Measurements from ENCODE around the gene ZNF136. TPM values are rescaled to one million over a fixed set of nuclear protein-coding genes. Genes with fewer than 3 reads are reported as not detected.
A peak's percentile ranks its signal among the peaks of the same experiment; 100 is the strongest.

Gene ZNF136
- total and polyA plus RNA-seq, 4 donors, result 0.92 to 5.8 (median 3.3) TPM

GRCh38 chr19:12232961-12233360 lies 70.1 kb downstream of the ZNF136 start:
- Histone ChIP-seq H3K27ac (ENCODE audit: low read depth in 1 of 2, low read length in 2 of 2) (no peak overlapping the region), H3K36me3 (ENCODE audit: control insufficient read depth in 4 of 4, insufficient read depth in 3 of 4, low read depth in 1 of 4, low read length in 3 of 4) (peaks cover 4 to 31% (median 19%) of the 10 kb centered on the region in 4 donors)
- WGBS, result 93% methylated on average over 3 of the region's 3 CpGs

GRCh38 chr19:12237143-12237839 lies 74.4 kb downstream of the ZNF136 start:
- TF ChIP-seq RXRA (IDR thresholded peaks at IDR 0.05) (no peak), SP1 (IDR thresholded peaks at IDR 0.05) (no peak), HNF4G (IDR thresholded peaks at IDR 0.05) (no peak), JUND (IDR thresholded peaks at IDR 0.05) (no peak), YY1 (IDR thresholded peaks at IDR 0.05) (no peak), NR2F2 (IDR thresholded peaks at IDR 0.05) (no peak), TAF1 (conservative IDR thresholded peaks at IDR 0.05) (no peak), FOXA2 (IDR thresholded peaks at IDR 0.05) (no peak), GABPA (IDR thresholded peaks at IDR 0.05 in 1 of 2, conservative IDR thresholded peaks at IDR 0.05 in 1 of 2) (no peak), EGR1 (IDR thresholded peaks at IDR 0.05; ENCODE audit: low read depth in 2 of 2) (no peak), HNF4A (conservative IDR thresholded peaks at IDR 0.05) (no peak), RAD21 (IDR thresholded peaks at IDR 0.05) (no peak), FOXA1 (IDR thresholded peaks at IDR 0.05) (no peak), ATF3 (IDR thresholded peaks at IDR 0.05) (no peak)
- TF ChIP-seq, protein P1, sequence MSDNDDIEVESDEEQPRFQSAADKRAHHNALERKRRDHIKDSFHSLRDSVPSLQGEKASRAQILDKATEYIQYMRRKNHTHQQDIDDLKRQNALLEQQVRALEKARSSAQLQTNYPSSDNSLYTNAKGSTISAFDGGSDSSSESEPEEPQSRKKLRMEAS (IDR thresholded peaks at IDR 0.05), result no peak
- TF ChIP-seq, protein P2, sequence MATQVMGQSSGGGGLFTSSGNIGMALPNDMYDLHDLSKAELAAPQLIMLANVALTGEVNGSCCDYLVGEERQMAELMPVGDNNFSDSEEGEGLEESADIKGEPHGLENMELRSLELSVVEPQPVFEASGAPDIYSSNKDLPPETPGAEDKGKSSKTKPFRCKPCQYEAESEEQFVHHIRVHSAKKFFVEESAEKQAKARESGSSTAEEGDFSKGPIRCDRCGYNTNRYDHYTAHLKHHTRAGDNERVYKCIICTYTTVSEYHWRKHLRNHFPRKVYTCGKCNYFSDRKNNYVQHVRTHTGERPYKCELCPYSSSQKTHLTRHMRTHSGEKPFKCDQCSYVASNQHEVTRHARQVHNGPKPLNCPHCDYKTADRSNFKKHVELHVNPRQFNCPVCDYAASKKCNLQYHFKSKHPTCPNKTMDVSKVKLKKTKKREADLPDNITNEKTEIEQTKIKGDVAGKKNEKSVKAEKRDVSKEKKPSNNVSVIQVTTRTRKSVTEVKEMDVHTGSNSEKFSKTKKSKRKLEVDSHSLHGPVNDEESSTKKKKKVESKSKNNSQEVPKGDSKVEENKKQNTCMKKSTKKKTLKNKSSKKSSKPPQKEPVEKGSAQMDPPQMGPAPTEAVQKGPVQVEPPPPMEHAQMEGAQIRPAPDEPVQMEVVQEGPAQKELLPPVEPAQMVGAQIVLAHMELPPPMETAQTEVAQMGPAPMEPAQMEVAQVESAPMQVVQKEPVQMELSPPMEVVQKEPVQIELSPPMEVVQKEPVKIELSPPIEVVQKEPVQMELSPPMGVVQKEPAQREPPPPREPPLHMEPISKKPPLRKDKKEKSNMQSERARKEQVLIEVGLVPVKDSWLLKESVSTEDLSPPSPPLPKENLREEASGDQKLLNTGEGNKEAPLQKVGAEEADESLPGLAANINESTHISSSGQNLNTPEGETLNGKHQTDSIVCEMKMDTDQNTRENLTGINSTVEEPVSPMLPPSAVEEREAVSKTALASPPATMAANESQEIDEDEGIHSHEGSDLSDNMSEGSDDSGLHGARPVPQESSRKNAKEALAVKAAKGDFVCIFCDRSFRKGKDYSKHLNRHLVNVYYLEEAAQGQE (IDR thresholded peaks at IDR 0.05), result no peak
- Histone ChIP-seq H3K36me3 (ENCODE audit: control insufficient read depth in 4 of 4, insufficient read depth in 3 of 4, low read depth in 1 of 4, low read length in 3 of 4) (peaks cover 5 to 18% (median 14%) of the 10 kb centered on the region in 4 donors), H3K27ac (ENCODE audit: low read depth in 1 of 2, low read length in 2 of 2) (no peak overlapping the region), H3K4me3 (ENCODE audit: low read depth in 1 of 3, low read length in 3 of 3) (no peak overlapping the region), H3K9me3 (ENCODE audit: control insufficient read depth in 4 of 4, low read length in 3 of 4) (peaks cover 5 to 26% (median 12%) of the 10 kb centered on the region in 4 donors), H3K27me3 (ENCODE audit: control insufficient read depth in 4 of 4, insufficient read depth in 4 of 4, low read length in 3 of 4) (no peaks in the 10 kb centered on the region), H3K9ac (ENCODE audit: low read depth in 1 of 2, low read length in 2 of 2) (no peak overlapping the region), H3K4me1 (ENCODE audit: control insufficient read depth in 4 of 4, insufficient read depth in 4 of 4, low read length in 3 of 4) (no peaks in the 10 kb centered on the region)
- WGBS, result 98% methylated on average over 37 of the region's 37 CpGs
- no peak for DNase-seq (ENCODE audit: low spot score)

More at GRCh38 chr19:12232961-12233360, 70.1 kb downstream of the ZNF136 start:
- Histone ChIP-seq H3K27me3 (ENCODE audit: control insufficient read depth in 4 of 4, insufficient read depth in 4 of 4, low read length in 3 of 4) (no peaks in the 10 kb centered on the region), H3K9me3 (ENCODE audit: control insufficient read depth in 4 of 4, low read length in 3 of 4) (peaks cover 7 to 22% (median 11%) of the 10 kb centered on the region in 4 donors), H3K9ac (ENCODE audit: low read depth in 1 of 2, low read length in 2 of 2) (no peak overlapping the region), H3K4me1 (ENCODE audit: control insufficient read depth in 4 of 4, insufficient read depth in 4 of 4, low read length in 3 of 4) (no peaks in the 10 kb centered on the region), H3K4me3 (ENCODE audit: low read depth in 1 of 3, low read length in 3 of 3) (peak overlapping the region in 2 of 3 donors; percentile 3 to 32)
- no peak for DNase-seq (ENCODE audit: low spot score)
- no peak for TF ChIP-seq NR2F2 (IDR thresholded peaks at IDR 0.05)
- no peak for TF ChIP-seq SP1 (IDR thresholded peaks at IDR 0.05)
- TF ChIP-seq JUND (IDR thresholded peaks at IDR 0.05), result no peak
- no peak for TF ChIP-seq HNF4A (conservative IDR thresholded peaks at IDR 0.05)

Other genes with a start within 250 kb of the ZNF136 start
- 10 to 100 TPM in 1 of 2 donors, 1 to 10 TPM in 1; 8.9 to 13.7 TPM for gene ZNF700, start 238.0 kb upstream of the ZNF136 start, total RNA-seq
- gene ZNF700, start 238.0 kb upstream of the ZNF136 start, polyA plus RNA-seq, result 1 to 10 TPM; 3.1 to 4.5 TPM
- 1 to 10 TPM; 1.3 TPM for gene ZNF763, start 198.1 kb upstream of the ZNF136 start, total RNA-seq
- gene ZNF763, start 198.1 kb upstream of the ZNF136 start, polyA plus RNA-seq, result under 1 TPM; 0.31 to 0.54 TPM
- gene ZNF433, start 127.4 kb upstream of the ZNF136 start, total RNA-seq, result 1 to 10 TPM; 1.8 to 4.7 TPM
- 1 to 10 TPM; 1.3 to 3.2 TPM for gene ZNF433, start 127.4 kb upstream of the ZNF136 start, polyA plus RNA-seq
- gene ZNF878, start 110.1 kb upstream of the ZNF136 start, total RNA-seq, result under 1 TPM; 0.25 to 0.33 TPM
- gene ZNF878, start 110.1 kb upstream of the ZNF136 start, polyA plus RNA-seq, result not detected
- gene ZNF844, start 98.4 kb upstream of the ZNF136 start, total RNA-seq, result 1 to 10 TPM; 4.4 to 5.6 TPM
- gene ZNF844, start 98.4 kb upstream of the ZNF136 start, polyA plus RNA-seq, result 1 to 10 TPM in 1 of 2 donors, under 1 TPM in 1; 0.72 to 1.4 TPM
- 1 to 10 TPM; 1.2 to 1.8 TPM for gene ZNF20, start 22.7 kb upstream of the ZNF136 start, total RNA-seq
- gene ZNF20, start 22.7 kb upstream of the ZNF136 start, polyA plus RNA-seq, result 1 to 10 TPM in 1 of 2 donors, under 1 TPM in 1; 0.13 to 1.0 TPM
- gene ZNF625, start 6.4 kb upstream of the ZNF136 start, total RNA-seq, result 1 to 10 TPM; 2.5 to 3.8 TPM
- under 1 TPM in 1 of 2 donors, not detected in 1; 0.20 TPM for gene ZNF625, start 6.4 kb upstream of the ZNF136 start, polyA plus RNA-seq
- 10 to 100 TPM in 1 of 2 donors, 1 to 10 TPM in 1; 7.1 to 17.9 TPM for gene ZNF44, start 131.8 kb downstream of the ZNF136 start, total RNA-seq
- gene ZNF44, start 131.8 kb downstream of the ZNF136 start, polyA plus RNA-seq, result 1 to 10 TPM; 4.1 to 6.6 TPM
- gene ZNF563, start 170.5 kb downstream of the ZNF136 start, total RNA-seq, result 10 to 100 TPM in 1 of 2 donors, 1 to 10 TPM in 1; 6.2 to 15.8 TPM
- 1 to 10 TPM; 2.5 to 7.6 TPM for gene ZNF563, start 170.5 kb downstream of the ZNF136 start, polyA plus RNA-seq
- 1 to 10 TPM; 2.8 to 4.2 TPM for gene ZNF442, start 202.6 kb downstream of the ZNF136 start, total RNA-seq
- under 1 TPM; 0.49 to 0.67 TPM for gene ZNF442, start 202.6 kb downstream of the ZNF136 start, polyA plus RNA-seq
- 1 to 10 TPM; 2.8 to 5.3 TPM for gene ZNF799, start 238.2 kb downstream of the ZNF136 start, total RNA-seq
- gene ZNF799, start 238.2 kb downstream of the ZNF136 start, polyA plus RNA-seq, result 1 to 10 TPM; 1.6 to 2.2 TPM

Data from liver (tissue), 9 donors.